T-helper 2 cell (primary cell): ENCODE measurements around the gene TIPRL.
A peak's percentile ranks its signal among the peaks of the same experiment; 100 is the strongest.
"Not testable (repeated sequence)": the region's sequence is repeated elsewhere in the genome, so short reads cannot be mapped to it uniquely, and the experiment has no call there.

ENCODE experiments used
- DNase-seq, 5 experiments: peaks; one replicate each; pipeline versions ENCODE4 v3.0.0 to v3.0.0-alpha.2; 2012 to 2022

TIPRL gene

DNA sequence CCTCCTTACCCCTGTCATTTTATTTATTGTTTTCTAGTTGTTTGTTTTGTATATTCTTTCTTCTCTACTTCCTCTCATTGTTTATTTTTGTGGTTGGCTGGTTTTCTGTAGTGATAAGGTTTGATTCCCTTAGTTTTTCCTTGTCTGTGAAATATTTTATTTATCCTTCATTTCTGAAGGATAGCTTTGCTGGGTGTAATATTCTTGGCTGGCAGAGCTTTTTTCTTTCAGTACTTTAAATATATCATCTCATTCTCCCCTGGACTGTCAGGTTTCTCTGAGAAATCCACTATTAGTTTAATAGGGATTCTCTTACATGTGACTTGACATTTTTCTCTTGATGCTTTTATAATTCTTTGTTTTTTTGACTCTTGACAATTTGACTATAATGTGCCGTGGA lies 18.8 kb upstream of the TIPRL start:
- DNase-seq: no peak

DNA sequence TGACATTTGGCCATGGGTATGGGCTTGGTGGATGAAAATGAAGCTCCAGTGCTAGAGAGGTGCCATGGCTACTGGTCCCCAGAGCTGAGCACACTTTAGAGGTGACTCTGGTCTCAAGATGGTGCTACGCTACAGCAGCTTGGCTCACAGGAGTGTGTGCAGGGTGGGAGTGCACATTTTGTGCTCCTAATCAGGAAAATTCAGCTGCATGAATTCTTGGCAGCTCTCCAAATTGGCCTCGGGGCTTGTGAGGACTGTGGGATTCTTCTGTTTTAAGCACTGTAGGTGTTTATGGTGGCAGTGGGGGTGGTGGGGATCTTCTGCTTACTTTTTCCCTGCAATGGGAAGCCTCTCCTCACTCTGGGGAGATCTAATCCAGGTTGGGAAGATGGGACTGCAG lies 17.3 kb upstream of the TIPRL start:
- DNase-seq: no peak

DNA sequence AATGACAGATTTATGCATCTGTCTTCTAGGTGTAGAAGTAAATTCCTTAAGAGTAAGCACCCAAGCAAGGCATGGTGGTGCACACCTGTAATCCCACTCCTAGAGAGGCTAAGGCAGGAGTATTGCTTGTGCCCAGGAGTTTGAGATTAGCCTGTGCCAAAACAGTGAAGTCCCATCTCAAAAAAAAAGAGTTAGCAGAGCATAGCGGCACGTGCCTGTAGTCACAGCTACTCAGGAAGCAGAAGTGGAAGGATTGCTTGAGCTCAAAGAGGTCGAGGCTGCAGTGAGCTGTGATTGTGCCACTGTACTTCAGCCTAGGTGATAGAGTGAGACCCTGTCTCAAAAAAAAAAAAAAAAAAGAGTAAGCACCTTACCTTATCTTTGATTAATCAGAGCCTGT lies 15.1 kb upstream of the TIPRL start:
- DNase-seq: no peak

DNA sequence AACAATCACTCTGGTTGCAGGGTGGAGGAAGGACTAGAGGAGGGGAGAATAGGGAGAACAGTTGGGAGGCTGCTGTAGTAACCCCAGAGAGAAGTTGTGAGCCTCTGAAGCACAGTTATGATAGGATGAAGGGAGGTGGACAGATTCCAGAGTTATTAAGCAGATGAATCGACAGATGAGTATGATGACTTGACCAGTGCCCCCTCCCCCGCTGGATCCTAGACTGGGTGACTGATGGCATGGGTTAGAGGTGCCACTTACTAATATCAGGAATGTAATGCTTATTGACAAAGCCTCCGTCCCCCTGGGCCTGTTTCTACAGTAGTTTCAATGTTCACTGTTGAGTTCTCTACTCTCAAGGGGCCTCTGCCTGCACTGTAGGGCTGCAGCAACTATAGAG lies 14.0 kb upstream of the TIPRL start:
- DNase-seq: no peak

DNA sequence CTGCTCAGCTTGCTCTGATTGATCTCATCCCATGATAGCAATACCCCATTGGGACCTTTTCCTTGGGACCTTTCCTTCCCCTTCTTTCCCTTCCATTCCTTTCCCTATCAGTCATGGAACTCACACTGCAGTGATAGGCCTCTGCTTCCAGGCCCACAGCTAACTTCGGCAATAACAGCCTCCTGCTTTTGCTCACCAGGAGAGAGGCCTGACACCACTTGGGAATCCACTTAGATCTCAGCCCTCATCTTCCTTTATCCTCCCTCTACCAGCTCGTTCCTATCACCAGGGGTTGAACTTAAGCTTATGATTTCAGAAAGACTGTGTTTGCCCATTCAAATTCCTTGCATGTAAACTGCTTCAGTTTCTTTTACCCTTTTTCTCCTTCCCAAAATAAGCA lies 11.0 kb upstream of the TIPRL start:
- DNase-seq: no peak

DNA sequence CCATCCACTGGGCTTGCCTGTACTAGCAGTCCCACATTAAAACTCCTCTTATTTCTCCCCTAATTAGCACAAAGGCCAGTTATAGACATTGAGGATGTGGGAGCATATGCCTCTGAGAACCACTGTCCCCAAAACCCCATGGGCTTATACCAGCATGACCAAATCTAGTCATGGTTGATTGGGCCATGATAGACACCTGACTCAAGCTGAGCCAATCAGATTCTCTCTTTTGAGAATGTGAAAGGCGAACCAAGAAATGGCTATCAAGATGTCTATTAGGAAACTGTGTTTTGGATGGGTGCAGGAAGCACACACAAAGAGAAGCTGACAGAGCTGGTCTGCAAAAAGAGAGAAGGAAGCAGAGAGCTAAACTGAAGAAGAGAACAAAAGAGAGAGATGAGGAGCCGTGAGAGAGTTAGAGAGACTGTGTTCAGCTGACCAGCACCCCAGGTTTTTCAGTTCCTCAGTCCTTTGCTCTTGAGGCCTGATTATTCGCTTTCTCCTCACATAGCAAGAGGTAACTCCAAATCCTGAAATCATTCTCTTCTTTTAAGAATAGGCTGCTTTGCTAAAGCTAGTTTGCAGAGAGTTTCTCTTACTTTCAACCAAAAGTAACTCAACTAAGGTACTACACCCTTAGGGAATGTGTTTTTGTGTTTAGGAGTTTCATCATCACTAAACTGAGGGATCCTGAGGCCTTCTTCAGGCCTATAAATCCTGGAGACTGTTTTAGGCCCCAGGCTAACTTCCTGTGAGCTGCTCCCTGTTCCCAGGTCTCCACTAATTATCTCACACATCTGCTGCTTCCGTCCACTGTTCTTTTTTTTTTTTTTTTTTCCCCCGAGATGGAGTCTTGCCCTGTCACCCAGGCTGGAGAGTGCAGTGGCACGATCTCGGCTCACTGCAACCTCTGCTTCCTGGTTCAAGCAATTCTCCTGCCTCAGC lies 7.9 kb upstream of the TIPRL start:
- DNase-seq: no peak

DNA sequence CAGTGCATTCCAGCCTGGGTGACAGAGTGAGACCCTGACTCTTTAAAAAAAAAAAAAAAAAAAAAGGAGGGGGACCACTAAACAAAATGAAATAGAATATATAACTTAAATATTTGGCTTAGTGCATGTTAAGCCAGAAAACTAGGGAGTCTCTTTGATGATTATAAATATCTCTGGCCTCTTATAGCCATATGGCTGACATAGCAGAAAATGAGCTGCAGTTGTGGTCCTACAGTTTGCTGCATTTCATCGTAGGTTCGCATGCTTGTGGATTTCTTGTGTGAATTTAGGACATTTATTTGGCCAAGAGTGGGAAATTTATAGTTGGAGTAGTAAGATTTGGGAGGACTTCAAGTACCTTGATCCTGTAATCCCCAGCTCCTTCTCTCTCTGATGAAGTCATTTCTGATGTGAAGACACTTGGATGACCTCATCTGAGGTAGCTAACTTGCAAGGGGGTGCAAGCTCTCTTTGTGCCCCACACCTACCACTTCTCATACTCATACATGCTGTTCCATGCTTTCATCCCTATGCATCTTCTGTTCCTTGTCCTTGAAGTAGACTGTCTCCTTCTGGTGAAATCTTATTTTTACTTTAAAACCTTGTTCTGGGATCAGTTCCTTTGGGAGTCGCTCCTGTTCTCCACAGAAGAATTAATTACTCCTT lies 6.4 kb upstream of the TIPRL start:
- DNase-seq: no peak

DNA sequence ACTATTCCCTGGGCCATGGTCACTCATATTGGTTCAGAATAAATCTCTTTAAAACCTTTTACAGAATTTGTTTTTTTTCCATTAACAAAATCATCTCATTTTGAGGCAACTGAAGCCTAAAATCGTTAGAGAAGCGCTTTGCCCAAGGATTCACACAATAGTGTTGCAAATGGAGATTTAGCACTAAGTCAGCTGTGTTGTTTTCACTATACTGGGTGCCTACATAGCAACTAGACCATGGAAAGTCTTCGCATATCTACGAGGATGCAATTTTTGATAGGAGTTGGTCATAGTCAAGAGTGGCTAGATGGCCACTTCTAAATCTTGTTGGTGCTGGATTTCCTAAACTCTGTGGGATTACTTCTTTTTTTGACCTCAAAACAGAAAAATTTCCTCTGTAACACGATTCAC lies 530 bp upstream of the TIPRL start:
- no peak for DNase-seq

DNA sequence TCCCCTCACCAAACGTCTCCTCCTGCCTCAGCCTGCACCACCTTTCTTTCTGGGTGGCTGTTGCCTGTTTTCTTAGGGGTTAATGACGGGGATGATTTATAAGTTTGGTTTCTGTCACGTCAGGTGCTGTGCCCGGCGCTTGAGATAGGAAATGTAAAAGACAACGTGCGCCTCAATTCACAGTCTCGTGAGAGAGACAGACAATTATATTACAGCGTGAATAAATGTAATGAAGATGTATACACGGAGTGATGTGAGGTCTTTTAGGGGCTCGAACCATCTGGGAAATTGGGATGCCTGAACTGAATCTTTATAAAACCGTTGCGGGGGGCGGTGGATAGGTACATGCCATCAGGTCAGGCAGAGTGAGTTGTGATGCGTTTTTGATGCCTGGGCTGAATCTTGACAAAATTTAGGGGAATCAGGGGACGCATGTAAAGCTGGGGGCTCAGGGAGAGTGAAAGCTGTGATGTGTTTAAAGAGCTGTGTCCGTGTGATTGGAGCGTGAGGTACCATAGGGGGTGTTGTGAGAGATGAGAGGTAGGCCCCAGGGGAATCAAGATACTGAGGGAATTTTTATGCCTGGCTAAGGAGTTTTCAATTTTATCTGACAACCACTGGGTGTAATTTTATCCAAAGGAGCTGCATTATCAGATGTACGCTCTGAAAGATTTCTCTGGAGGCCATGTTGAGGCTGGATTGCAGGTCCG lies 831 bp downstream of the TIPRL start:
- DNase-seq: no peak

DNA sequence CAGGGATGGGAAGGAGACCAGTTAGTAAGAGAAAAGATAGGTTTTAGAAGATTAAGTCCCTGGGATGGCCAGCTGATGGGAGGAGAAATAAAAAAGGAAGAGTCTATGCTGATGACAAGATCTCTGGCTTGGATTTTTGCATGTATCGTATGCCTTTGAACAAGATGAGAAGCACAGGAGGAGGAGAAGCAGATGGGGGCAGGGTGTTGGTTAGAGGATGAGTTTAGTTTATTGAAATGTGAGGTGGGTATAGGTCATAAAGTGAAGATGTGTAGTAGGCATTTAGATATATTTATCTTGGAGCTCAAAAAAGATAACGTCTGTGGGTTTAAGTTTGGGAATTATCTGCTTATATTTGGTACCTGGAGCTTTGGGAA lies 1.4 kb downstream of the TIPRL start:
- peak in 1 of 5 experiments; percentile 19 for DNase-seq

DNA sequence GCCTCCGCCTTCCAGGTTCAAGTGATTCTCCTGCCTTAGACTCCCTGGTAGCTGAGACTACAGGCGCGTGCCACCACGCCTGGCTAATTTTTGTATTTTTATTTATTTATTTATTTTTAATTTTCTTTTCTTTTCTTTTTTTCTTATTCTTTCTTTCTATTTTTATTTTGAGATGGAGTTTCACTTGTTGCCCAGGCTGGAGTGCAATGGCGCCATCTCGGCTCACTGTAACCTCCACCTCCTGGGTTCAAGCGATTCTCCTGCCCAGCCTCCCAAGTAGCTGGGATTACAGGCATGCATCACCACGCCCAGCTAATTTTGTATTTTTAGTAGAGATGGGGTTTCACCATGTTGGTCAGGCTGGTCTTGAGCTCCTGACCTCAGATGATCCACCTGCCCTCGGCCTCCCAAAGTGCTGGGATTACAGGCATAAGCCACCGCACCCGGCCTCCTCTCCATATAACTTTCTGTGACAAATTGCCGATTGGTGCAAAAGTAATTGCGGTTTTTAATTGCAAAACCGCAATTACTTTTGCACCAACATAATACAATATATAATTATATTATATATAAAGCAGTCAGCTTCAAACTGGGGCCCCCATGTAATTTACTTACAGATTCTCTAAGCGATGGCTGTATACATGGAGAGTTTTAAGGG lies 2.4 kb downstream of the TIPRL start:
- not testable (repeated sequence) for DNase-seq

DNA sequence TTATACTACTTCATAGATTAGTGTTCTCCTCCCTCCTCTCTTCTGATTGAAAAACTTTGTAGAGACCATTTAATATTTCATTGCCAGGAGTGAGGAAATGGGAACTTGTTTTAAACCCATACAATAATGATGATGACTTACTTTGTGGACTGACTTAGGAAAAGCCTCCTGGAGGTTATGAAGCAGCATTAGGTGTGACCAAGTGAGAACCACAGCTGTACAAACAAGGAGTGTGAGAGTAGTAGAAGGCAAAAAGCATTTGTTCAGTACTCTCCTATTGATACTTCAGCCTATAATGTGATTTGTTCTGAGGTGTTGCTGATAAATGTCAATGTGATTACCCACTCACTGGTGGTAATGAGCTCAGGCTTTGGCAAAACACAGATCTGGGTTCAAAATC lies 8.4 kb downstream of the TIPRL start:
- no peak for DNase-seq

DNA sequence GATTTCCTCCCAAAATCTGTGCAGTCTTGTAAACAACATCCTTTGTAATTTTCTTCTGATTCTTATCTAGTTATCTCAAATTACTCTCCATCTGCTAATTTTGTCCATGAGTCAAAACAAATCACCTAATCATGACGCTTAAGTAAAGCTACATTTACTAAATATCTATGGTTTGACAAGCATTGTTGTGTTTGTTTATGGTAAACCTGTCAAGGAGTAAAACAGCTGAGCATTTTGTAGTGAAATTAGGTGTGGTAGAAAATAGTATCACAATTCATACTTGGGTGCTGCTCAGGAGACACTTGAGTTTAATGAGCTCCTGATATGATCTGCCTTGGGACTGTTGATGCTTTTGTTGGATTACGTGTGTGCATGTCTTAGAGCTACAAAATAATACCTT lies 11.6 kb downstream of the TIPRL start:
- no peak for DNase-seq

DNA sequence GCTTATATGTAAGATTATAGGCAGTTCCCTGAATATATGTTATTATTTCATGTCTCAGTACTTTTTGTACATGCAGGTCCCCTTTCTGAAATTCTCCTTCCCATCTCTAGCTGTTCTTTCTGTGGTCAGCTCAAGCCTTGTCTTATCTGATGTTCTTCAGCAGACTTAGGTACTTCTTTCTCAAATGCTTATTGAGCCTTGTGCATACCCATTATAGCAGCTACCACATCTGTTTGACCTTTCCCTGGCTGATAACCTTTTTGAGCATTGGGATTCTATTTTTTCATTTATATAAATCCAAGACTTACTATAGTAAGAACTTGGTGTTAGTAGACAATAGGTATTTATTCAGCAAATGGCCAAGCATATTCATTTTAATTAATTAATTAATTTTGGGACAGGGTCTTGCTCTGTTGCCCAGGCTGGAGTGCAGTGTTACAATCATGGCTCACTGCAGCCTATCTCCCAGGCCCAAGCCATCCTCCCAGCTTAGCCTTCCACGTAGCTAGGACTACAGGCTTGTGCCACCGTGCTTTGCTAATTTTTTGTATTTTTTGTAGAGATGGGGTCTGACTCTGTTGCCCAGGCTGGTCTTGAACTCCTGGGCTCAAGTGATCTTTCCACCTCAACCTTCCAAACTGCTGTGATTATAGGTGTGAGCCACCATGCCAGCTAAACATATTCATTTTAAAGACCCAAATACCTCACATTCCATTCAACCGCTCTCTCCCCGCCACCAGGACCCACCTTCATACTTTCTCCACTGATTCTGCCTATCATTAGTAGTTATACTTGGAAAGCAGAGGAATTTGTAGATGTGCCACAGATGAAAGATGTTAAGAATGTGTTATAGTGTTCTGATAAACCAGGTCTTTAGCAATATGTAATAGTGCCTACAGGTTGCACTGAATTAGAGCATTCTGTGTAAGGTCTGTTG lies 16.7 kb downstream of the TIPRL start:
- DNase-seq: no peak

DNA sequence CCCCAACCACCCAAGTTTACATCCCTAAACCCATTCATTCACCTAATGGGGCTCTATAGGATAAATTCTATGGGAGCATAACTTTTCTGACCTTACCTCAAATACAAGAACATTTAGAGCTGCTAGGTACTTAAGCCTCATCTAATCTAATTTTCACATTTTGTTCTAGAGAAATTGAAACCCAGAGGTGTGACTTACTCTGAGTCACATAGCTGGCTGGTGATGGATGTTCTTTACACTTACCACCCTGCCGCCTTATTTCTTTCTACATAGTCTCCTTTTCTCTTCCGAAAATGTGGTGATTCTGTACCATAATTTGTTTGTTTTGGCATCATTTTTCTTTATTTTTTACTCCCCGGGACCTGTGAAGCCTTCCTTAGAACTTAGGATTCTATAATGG lies 20.3 kb downstream of the TIPRL start:
- no peak for DNase-seq

DNA sequence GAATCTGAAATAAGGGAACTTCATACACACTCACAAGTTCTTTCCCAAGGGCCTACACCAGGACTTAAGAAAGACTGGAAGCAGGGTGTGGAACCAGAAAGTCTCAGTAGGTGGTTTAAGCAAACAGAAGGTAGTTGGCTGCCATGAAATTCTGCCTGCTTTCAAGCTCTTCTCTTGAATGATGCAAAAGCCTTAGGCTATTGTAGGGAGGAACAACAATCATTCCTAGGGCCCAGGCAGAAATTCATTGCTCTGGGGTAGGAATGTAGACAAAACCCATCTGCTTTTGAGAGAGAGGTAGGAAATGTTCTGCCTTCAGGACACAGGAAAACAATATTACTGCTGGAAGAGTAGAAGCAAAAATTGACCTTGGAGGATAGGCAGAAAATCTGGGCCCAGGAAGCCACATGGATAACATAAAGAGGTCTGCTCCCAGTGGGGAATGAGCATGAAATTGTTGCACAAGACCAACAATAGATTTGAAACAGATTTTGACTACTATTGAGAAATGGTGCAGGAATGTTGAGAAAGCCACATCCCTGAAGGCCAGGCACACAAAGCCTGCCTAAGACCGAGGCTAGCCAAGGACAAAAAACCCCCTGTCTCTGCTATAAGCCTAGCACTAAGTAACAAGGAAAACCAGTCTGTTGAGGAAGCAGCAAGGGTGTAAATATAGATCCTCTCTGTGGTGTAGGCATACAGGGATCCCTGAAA lies 24.3 kb downstream of the TIPRL start:
- no peak for DNase-seq

DNA sequence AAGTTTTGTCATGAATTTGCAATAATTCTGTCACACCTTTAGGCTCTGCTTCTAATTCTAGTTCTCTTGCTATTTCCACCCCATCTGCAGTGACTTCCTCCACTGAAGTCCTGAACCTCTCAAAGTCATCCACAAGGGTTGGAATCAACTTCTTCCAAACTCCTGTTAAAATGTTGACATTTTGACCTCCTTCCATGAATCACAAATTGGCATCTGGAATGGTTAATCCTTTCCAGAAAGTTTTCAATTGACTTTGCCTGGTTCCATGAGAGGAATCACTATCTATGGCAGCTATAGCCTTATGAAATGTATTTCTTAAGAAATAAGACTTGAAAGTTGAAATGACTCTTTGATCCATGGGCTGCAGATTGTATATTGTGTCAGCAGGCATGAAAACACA lies 27.3 kb downstream of the TIPRL start:
- DNase-seq: no peak

DNA sequence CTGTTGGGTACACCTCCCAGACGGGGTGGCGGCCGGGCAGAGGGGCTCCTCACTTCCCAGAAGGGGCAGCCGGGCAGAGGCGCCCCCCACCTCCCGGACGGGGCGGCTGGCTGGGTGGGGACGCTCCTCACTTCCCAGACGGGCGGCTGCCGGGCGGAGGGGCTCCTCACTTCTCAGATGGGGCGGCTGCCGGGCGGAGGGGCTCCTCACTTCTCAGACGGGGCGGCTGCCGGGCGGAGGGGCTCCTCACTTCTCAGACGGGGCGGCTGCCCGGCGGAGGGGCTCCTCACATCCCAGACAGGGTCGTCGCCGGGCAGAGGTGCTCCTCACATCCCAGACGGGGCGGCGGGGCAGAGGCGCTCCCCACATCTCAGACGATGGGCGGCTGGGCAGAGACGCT lies 28.9 kb downstream of the TIPRL start:
- DNase-seq: not testable (repeated sequence)

DNA sequence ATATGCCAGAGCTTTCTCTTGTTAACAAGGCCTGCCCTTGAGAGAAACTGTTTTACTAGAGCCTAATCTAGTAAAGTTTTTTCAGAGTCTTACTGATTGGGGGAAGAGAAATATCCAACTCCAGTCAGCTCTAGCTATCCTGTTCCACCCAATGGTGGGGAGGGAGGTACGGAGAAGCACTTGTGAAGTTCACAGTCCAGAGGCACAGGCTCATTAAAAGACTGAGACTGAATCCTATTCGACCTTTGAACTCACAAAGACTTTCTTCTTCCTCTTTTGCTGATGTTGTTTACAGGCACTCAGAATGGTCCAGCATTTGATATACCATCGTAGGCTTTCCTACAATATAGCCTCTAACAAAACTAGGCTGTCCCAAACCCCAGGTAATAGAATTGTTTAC lies 31.6 kb downstream of the TIPRL start:
- DNase-seq: no peak

DNA sequence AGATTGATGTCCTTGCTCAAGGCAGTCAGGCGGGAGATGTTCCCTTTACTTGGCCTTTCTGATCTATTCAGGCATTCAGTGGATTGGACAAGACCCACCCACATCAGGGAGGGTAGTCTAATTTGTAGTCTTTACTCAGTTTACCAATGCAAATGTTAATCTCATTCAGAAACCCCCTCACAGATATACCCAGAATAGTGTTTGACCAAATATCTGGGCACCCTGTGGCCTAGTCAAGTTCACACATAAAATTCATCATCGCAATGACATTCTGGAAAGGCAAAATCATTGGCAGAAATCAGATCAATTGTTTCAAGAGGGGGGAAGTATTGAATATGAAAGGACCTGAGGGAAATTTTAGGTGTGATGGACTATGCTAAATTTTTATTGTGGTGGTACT lies 34.6 kb downstream of the TIPRL start:
- DNase-seq: no peak

DNA sequence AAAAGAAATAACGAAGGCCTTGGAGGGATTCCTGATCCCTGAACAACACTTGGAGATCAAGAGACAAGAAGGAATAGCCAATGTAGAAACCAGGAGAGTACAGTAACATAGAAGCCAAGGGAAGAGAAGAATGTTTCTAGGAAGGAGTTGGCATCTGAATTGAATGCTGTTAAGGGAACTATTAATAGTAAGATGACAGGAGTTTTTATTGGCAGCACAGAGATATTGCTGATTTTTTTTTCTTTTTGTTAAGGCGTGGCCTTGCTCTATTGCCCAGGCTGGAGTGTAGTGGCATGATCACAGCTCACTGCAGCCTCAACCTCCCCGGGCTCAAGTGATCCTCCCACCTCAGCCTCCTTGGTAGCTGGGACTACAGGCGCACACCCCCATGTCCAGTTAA lies 37.4 kb downstream of the TIPRL start:
- no peak for DNase-seq
